Astrocyte of the cerebellum (primary cell): ENCODE data around the gene ZFYVE27.

Source experiments
- DNase-seq: peaks from one replicate; pipeline ENCODE4 v3.0.0-alpha.2; 2011; ENCODE audit warnings: low read depth
- H3K4me3 ChIP-seq: 2 replicates; pipeline ENCODE4 v1.5.1; 2011; ENCODE audit warnings: mild to moderate bottlenecking, low read depth, low read length, moderate library complexity
- in situ Hi-C: cut with HindIII; loops from 2 replicates; pipeline ENCODE4 v1.10.0; 2017; ENCODE audit warnings: low sequenced_read_pairs
- TF ChIP-seq, protein P1 (sequence below): IDR thresholded peaks from 2 replicates; pipeline ENCODE4 v1.5.1; 2012; ENCODE audit warnings: low read length, low read depth, moderate library complexity, mild to moderate bottlenecking; ENCODE audit errors: missing control alignments

The ZFYVE27 gene

DNA sequence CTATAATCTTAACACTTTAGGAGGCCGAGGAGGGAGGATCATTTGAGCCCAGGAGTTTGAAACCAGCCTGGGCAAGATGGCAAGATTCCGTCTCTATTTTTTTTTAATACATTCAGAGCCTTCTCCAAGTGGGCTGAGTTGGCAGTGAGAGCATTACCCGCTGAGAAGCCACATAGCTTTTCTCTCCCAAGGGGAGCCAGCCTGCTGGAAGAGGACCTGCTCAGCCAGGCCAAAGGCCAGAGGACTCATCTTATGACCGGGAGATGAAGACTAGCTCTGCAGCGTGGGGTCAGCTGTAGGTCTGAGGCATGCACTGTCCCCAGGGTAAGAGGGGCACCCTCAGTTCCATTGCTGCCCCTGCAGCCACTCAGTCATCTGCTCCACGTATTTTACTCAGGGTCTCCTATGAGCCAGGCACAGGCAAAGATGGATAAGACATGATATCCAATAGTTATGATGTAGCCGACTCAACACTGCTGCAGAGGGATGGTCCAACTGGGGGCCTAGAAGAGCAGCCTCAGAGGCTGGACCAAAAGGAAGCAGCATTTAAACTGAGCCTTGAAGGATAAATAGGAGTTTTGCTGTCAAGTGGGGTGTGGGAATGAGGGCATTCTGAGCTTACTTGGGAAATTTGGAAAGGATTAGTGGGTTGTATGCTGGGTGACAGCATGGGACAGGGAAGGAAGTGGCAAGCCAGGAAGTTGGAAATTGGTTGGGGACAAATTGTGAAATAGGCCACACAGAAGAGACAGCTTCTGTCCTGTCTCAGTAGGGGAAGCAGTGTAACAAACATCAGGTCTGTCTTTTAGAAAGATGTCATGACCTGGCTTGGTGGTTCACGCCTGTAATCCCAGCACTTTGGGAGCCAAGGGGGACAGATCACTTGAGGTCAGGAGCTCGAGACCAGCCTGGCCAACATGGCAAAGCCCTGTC lies 25.0 kb upstream of the ZFYVE27 start:
- DNase-seq = no peak
- TF ChIP-seq, protein P1, sequence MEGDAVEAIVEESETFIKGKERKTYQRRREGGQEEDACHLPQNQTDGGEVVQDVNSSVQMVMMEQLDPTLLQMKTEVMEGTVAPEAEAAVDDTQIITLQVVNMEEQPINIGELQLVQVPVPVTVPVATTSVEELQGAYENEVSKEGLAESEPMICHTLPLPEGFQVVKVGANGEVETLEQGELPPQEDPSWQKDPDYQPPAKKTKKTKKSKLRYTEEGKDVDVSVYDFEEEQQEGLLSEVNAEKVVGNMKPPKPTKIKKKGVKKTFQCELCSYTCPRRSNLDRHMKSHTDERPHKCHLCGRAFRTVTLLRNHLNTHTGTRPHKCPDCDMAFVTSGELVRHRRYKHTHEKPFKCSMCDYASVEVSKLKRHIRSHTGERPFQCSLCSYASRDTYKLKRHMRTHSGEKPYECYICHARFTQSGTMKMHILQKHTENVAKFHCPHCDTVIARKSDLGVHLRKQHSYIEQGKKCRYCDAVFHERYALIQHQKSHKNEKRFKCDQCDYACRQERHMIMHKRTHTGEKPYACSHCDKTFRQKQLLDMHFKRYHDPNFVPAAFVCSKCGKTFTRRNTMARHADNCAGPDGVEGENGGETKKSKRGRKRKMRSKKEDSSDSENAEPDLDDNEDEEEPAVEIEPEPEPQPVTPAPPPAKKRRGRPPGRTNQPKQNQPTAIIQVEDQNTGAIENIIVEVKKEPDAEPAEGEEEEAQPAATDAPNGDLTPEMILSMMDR = no peak
- H3K4me3 ChIP-seq = no peak overlapping the region
- in situ Hi-C loops = no loop called here

DNA sequence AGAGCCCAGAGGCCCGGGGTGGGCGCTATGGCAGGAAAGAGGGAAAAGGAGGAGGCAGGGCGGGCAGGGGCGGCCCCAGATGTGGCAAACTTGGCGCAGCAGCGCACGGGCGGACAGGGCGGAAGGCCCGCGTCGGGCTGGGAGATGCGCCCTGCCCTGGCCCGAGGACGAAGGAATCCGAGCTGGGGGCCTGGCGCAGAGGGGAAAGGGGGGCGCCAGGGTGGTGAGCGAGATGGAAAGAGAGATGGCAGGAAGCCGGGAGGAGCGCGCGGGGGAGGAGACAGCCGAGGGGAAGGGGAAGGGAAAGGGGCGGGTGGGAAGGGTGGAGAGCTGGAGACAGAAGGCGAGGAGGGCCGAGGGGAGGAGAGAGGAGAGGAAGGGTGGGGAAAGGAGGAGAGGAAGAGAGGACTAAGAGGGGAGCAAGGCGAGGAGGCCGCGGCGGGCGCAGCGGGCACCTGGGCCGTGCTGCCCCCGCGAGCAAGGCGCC lies 23.5 kb upstream of the ZFYVE27 start, which contains the start of gene MARVELD1:
Gene MARVELD1, plus strand, starts transcription at position 392 of the 487 bp plus-strand sequence. CDS start 147 bp downstream, outside the sequence.
- no peak for DNase-seq
- H3K4me3 ChIP-seq = peak within 1 kb of the TSS; percentile 51
- TF ChIP-seq, protein P1 = no peak

DNA sequence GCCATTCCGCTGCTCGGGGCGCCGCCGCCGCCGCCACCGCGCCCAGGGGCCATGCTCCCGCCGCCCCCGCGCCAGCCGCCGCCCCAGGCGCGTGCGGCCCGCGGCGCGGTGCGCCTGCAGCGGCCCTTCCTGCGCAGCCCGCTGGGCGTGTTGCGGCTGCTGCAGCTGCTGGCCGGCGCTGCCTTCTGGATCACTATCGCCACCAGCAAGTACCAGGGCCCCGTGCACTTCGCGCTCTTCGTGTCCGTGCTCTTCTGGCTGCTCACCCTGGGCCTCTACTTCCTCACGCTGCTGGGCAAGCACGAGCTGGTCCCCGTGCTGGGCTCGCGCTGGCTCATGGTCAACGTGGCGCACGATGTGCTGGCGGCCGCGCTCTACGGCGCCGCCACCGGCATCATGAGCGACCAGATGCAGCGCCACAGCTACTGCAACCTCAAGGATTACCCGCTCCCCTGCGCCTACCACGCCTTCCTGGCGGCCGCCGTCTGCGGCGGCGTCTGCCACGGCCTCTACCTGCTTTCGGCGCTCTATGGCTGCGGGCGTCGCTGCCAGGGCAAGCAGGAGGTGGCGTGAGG lies 23.0 kb upstream of the ZFYVE27 start:
- in situ Hi-C loops = no loop called here
- no peak for DNase-seq
- H3K4me3 ChIP-seq = peak overlapping the region; percentile 51
- TF ChIP-seq, protein P1 = peak; percentile 24

More for the DNA sequence above, 23.5 kb upstream of the ZFYVE27 start, which contains the start of gene MARVELD1:
- in situ Hi-C loops = no loop called here

DNA sequence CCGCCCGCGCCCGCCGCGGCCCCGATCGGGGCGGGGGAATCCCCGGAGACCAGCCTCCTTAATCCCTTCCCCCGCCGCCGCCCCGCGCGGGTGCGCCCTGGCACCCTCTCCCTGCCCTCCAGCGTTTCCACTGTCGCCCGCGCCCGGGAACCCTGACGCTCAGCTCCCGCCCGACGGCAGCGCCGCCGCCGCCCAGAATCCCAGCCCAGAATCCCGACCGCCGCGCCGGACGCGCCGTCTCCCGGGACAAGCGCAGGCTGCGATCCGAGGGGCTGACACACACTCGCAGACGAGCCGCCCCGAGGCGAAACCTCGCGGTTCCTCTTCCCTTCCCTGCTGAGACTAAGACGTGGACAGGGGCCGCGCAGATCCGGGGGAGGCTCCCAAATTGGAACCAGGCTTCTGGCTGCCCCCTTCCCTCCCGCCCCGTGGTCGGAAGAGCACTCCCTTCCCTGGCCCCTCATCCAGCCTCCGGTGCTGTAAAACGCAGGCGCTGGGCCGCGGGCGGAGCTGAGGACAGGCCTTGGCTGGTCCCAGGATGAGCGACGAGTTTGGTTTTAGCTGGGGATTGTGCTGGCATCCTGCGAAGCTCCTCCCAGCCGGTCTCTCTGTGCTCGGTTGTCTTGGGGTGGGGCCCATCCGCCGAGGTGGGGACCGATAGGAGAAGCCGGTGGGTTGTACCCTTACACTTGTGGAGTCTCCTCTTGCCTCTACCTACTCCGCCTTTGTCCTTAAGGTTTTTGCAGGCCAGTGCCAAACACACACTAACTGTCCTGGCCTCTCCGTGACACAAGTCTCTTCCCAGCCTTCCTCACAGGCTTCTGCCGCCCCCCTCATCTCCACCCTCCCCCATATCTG lies 22.3 kb upstream of the ZFYVE27 start:
- DNase-seq = no peak
- in situ Hi-C loops = no loop called here
- TF ChIP-seq, protein P1 = no peak
- peak overlapping the region; percentile 51 for H3K4me3 ChIP-seq

DNA sequence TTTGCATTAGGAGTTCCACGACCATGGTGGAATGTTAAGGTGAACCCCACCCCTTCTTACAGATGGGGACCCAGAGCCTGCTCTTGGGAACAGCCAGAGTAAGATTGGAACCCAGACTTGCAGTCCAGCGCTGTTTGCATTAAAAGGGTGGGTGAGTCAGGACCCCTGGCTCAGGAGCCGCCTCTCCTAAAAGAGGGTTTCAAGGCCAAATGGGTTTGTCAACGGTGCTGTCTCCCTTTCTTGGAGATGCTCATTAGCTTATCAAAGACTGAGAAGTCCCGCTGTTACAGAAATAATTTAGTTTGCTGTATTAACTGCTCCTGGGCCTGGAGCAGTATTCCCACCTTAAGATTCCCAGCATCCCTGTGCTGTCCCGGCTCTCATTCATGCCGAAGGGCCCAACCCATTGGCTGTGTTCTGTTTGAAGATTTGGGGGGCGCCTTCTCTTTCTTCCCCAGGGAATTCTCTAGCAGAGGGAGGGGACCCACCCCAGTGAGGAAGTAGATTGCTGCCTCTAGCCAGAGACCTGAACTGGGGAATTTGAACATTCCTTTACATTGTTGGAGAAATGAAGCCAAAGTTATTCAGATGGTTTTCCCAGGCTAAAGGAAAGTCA lies 21.6 kb upstream of the ZFYVE27 start:
- TF ChIP-seq, protein P1 = no peak
- no peak for DNase-seq
- in situ Hi-C loops = no loop called here
- peak overlapping the region; percentile 51 for H3K4me3 ChIP-seq
